Left kidney (tissue), 2 donors: ENCODE measurements around the gene HOXA9. TPM values are rescaled to one million over a fixed set of nuclear protein-coding genes. Genes with fewer than 3 reads are reported as not detected.

Experiments used
- DNase-seq: peaks from one replicate; pipeline ENCODE4 v3.0.0-alpha.2; 2013
- polyA plus RNA-seq: library from polyadenylated mRNA; unstranded; fragments of 120-200 nt; gene quantifications from one replicate; pipeline ENCODE4 v1.2.1, GENCODE V29; 2013; ENCODE audit not compliant: insufficient read length

The HOXA9 gene
- polyA plus RNA-seq, 1 donor, result 124 TPM

DNA sequence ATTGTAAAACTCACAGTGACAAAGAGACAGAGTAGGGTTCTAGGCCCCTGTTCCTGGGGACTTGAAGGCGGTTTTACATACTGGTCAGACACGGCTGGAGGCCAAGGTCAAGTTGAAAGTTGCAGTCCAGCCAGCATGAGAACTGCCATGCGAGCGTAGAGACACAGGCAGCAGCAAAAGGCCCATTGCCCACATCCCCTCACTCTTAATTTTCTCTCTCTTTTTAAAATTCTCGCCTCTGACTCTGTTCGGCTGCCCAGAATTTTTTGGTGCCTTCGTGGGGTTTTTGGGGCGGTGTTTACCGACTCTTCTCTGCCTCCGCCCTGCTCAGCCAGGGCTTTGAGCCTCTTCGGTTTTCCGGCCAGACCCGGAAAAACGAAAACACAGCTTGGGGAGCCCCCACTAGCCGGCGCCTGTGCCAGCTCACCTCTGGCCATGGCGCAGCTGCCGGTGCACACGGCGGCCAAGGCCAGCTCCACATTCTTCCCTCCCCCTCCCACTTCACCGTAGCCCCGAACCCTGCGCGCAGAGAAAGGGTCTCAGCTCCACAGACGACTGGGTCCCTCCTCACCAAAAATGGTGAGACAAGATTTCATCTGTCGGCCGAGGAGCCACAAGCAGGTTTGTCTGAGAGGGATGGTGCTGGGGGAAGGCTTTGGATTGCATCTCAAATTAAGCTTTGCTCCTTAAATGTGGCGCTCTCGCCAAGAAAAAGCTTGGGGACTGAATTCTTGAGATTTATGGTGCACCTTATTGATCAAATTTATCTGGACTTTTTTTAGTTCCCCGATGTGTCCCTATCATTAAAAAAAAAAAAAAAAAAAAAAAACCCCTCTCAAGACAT, 36.9 kb upstream of the HOXA9 start:
- DNase-seq, result peak; percentile 22

DNA sequence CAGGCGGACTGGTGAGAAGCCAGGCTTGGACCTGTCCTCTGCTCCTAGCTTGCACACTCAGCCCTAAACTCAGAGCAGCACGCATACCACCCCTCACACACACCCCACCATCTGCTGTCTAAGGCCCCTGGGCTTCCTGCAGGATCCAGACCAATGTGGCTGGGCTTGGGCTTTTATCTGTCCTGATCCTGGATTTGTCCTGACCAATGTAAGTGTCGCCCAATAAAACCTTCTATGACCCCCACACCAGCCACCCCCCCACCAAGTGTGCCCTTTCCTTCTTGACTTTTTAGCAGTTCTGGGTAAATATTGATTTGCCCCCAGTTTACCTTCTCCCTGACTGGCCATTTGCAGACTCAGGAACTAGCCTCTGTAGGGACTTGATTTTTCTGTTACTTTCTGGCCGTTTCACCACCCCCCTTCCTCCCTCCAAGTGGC, 36.3 kb upstream of the HOXA9 start:
- DNase-seq, result no peak

DNA sequence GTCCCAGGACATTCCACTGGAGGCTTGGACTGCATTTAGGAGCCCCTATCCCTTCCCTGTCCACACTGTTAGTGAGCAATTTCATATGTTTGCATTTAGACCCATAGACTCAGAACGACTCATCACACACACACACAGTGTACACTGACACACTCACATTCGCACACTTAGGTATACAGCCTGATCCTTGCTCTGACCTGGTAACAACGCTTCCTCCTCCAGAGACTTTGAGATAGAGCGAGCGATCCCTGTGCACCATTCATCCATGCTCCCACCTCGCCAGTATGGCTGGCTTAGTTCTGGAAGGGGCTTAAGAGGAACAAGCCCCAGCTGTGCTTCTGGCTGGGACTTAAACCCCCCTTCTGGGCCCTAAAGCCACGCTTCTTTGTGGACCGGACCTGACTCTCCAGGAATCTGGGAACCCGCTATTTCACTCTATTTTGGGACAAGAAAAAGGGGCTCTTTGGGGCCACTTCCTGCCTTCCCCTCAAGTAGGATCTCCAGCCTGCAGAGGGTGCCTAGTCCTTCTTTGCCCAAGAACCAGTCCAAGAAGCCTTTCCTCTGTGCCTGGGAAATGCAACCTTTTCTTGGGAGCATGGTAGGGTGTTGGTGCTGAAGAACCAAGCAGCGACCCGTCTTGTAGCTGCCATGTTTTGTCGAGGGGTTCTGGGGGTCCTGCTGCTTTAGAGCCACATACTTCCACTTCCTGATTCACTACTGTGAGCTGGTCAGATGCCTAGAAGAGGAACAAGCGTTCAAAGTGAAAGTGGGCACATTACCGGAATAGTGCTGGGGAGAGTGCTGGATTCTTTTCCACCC, 35.6 kb upstream of the HOXA9 start:
- DNase-seq, result no peak

DNA sequence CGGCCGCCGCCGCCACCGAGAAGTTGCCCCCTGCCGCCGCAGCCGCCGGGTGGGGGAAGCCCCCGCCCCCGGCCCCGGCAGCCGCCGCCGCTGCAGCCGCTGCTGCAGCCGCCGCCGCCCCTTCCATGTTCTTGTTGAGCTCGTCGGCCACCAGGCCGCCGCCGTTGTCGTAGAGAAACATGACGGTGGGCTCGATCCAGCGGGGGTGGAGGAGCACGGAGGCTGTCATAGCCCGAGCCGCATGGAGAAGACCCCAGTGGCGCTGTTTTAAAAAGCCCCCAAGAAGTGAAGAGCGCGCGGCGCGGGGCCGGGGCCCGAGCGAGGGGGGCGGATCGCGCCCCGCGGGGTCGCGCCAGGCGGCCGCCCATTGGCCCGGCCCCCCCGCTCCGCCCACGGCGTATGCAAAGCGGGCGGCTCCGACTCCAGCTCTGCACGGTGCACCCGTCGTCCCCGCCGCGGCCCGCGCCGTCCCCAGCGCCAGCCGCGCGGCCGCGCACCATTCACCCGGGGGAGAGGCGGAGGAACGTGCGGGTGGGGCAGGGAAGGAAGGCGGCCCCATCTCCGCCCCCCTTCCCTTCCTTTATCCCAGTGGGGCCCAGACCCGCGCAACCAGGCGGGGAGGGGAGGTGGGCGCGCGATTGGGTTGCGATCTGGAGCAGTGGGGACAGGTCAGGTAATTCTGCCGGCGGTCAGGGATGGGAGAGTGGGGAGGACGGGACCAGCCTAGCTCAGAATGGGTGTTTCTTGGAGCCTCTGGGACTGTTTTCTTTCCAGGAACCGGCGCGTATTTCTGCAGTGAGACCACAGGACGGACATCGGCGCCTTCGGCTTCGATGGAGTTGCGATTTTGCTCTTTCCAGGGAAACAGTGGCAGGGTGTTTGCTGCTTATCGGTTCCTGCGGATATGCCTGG, 34.8 kb upstream of the HOXA9 start, which contains the start of gene HOXA13:
HOXA13 (minus strand) TSS at position 243 of the 912 bp plus-strand sequence; CDS start at position 229, 14 bp downstream.
- peak; percentile 30 for DNase-seq

DNA sequence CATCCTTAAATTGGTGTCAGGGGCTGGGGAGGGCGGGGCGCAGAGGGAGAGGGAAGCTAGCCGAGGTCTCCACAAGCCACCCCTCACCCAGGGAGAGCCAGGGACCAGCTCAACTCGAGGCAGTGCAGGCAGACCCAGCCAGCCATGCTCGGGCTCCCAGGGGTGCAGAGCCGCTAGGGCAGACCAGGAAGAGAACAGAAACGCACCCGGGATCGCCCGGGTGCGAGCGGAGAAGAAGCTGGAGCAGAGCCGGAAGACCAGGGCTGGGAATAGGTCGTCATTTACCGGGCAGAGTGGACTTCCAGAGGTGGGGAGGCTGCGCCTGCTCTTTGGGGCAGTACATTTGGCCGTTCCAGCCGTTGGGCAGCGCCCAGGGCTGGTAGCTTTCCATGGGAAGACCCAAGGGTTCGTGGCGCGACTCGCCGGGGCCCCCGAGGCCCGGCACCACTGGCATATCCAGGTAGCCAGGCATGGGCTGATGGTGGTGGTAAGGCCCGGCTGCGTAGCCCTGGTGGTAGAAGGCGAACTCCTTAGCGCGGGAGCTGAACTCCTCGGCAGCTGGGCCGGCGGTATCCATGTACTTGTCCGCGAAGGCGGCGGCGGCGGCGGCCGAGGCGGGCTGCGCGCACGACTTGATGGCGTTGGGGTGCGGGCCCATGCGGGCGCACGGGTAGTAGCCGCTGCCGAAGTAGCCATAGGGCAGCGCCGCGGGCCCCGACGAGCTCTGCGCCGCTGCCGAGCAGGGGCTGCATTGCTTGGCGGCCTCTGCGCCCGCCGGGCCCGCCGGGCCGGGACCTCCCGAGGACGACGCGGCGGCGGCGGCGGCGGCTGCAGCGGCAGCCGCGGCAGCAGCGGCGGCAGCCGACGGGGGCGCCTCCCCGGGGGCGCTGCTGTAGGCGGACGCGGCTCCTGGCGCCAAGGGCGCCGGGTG, 33.8 kb upstream of the HOXA9 start:
- peak; percentile 28 for DNase-seq

DNA sequence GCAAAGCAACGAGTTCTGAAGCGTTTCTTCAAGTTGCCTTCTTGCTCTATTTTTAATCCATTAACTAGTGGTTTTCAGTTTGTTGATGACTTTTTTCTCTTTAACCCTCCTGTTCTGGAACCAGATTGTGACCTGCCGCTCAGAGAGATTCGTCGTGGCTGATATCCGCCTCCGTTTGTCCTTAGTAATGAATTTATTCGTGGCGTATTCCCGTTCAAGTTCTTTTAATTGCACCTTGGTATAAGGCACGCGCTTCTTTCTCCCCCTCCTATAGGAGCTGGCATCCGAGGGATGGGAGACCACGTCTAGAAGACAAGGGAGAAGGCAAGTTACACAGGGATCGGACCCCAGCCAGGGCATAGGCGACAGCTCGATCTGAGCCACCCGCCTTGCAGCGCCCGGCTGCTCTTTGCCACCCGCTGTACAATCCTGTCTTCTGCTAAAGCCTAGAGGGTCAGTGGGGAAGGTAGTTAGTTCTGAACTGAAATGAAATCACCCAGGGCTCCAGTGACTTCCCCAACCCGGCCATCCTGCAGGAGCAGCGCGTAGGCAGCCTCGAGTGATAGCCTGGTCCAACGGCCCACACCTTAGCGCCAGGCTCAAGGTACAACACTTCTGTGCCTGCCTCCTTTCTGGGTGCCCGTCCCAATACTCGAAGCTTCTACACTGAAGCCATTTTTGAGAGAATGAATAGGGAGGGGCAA, 33.0 kb upstream of the HOXA9 start:
- DNase-seq, result peak; percentile 18

DNA sequence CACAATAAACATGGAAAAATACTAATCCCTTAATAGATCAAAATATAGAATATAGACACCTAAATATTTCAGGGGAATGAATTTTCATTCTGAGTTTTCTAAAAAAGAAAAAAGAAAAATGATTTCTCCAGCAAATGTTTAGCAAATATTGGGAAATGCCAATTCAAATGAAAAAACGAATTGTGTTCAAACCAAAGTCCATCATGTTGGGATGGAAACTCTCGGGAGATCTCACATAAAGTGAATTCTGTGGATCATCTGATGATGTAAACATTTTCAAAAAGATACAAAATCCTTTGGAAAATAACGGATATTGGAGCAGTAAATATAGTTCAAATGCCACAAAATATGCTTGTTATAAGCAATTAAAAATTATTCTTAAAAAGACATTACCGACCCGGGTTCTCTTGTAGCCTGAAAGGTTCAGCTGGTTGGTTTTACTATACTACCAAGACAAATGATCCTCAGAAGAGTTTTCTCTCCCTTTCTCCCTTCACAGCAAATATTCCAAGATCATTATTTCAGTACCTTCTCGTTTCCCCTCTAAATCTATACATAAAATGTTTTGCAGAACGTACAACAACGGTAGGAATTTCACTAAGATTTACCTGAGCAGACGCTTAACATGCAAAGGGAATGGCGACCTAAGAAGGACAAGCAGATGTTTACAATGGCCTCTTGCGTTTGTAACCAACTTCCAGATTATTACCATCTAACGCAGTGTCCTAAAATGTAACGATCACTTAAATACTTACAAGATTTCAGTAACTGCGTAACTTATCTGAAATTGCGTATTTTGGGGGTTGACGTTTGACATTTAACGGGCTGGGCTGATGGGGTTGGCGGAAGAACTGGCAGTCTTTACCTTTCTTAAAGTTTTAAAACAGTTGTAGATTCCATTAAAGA, 32.1 kb upstream of the HOXA9 start:
- peak; percentile 33 for DNase-seq

DNA sequence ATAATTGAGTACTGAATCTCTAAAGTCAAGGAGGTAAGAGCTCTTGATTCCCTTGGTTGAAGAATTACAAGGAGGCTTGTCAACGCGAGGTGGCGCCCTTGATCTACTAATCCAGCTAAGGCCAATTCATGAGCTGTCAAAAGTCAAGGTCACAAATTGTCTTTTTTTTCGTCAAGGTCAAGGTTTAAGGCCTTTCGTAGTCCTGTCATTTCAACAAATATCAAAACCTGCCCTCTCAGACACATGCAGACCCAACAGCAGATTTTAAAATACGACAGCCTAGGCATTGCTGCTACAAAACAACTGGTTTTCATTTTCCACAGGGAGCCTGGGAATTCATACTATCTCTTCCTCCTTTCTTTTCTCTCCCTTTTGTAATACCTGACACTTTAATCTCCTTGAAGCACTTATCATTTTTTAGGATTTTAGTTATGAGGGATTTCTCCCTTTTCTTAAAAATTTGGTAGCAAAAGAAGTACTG, 31.0 kb upstream of the HOXA9 start:
- DNase-seq, result peak; percentile 85

DNA sequence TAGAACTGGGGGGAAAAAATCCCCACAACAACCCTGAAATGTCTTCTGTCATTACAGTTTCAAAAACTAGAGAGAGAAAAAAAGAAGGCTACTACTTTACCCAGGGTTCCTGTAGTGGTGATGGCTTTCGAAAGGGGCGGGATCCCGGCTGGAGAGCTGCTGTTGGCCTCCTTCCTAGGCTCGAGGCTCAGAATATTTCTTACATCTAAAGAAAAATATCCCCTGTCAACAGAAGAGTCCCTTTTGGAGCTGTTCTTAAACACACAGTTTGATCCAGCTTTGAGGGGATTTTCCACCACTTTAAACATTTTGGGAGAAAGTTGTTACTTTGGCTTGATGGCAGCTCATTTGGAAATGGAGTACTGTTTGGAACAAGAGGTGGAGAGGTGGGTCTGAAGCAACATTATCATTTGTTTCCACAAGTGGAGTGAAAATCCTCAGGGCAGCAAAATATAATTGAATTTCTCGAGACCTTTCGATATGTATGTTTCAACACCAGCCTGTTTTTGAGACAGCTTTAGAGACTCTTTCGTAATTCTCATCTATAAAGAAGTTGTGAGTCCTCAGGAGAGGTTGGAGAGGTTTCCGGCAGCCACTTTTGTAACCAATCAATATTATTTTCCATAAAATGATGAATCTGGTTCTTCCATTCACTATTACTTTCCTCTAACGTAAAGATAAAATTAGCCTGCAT, 29.5 kb upstream of the HOXA9 start:
- DNase-seq, result peak; percentile 12

DNA sequence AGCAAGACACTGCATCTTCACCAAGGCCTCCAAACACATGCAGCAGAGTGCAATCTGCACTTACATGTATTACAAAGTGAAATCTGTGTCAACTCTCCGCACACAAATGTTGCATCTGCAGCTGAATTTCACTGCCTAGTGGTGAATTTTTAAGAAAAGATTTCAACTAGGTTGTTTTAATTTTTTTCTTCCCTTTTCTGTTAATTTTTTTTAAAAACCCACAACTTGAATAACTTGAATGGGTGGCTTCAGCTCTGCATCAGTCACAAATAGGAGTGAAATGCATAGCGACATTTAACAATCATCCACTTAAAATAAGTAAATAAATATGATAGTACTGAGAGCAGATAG, 28.6 kb upstream of the HOXA9 start:
- no peak for DNase-seq

DNA sequence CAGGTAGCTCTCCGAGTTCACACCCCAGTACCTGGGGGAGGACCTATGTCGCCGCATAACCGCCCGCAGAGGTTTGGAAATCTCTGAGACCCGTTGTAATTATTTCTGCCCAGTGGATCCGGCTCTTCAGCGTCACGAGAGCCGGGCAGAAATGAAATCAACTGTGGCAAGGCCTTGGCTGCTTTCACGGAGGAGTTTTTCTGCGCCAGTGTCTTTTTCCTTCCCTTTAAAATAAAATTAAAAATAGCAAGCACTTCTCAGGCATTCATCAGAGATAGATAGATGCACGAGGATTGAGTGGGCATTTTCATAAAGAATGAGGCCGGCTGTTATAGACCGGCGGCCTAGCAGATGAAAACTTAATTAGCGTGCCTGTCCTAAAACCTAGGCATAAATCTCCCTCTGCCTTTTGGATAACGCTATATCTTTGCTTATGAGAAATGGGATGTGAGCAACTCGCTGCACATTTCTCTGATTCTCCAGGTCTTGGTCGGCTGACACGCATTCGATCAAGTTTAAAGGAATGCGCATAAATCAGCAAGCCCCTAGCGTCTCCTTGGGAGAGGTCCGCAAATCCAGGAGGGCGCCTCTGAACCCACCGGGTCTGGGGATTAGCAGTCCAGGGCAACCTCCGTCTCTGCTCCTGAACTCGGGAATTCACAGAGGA, 28.1 kb upstream of the HOXA9 start:
- no peak for DNase-seq

DNA sequence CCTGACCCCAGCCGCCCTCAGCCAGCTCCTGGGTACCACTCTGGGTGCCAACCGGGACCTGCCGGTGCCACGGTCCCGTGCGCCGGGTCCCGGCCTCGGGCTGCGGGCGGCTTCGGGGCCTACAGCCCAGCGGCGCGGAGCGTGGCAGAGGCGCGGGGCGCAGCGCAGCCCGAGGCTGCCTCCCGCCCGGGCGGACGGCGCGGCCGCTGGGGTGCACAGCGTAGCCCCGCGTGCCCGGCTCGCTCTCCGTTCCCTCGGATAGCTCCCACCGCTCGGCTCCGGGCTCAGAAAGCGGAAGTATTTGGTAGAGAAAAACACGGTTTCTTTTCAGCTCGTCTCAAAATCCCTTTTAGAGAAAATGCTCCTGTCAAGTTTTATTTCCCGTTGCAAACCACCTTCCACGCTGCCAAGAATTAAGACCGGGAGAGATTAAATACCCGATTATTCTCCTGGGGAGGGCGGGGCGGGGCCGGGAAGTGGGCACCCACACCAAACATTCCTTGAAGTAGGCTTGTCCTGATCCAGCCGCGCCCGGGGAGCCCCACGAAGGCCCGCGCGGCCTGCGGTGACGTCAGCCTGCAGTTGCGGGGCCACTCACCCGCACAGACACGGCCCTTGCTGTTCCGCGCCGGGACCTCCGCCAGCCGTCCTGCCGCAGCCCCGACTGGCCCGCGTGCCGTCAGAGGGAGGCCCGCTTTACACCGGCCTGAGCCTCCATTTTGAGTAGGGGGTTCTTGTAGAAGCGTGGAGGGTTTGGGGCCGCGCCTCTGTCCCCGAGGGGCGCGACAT, 27.4 kb upstream of the HOXA9 start:
- no peak for DNase-seq

DNA sequence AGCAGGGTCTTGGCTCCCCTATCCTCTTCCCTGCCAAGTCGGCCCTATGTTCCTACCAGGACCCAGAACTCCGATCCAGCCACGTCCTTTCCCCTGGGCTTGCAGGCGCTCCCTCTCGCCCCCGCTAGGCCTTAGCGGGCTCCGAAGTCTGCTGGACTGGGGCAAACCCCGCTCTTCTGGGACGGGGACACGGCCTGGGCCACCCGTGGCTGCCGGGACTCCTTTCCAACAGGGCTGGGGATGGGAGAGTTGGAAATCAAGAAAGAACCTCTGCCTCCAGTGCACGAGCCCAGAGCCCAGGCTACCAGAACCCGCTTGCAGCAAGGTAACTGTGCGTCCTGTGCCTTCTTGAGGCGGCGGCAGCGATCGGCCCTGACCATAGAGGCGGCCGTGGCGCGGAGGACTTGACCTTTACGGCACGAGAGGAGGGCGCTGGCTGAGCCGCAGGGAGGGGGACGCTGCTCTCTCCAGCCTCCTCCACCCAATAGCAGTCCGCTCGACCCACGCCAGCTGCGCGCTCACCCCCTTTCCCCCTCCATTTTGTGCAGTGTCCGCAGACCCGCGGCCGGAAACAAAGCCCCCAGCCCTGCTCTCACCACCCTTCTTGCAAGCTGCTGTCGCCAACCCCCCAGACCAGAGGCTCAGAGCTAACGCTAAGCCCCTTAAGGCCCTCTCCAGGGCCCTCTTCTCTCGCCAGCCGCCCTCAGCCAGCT, 26.7 kb upstream of the HOXA9 start:
- no peak for DNase-seq

DNA sequence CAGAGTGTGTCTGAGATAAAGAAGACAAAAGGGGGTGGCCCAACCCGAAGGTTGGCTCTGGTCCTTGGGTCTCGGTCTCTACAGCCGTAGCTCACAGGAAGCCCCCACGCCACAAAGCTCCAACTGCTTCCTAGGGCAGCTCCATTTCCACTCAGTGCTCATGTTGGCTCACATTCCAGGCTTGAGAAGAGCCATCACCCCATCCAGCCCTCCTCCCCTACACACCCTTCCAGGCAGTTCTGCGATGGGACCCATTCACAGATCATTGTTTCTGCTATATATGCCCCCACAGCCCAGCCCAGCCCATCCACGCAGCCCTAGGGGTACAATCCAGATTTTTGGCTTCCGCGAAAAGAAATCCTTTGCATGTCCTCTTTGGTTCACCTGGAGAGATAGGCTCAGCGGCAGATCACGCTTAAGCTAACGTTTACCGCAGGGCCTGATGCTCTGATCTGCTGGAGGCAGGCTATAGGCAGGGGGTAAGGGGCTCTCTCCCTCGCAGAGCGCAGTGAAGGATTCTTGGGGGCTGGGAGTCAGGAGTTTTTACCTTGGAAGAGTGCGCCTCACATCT, 25.9 kb upstream of the HOXA9 start:
- no peak for DNase-seq

DNA sequence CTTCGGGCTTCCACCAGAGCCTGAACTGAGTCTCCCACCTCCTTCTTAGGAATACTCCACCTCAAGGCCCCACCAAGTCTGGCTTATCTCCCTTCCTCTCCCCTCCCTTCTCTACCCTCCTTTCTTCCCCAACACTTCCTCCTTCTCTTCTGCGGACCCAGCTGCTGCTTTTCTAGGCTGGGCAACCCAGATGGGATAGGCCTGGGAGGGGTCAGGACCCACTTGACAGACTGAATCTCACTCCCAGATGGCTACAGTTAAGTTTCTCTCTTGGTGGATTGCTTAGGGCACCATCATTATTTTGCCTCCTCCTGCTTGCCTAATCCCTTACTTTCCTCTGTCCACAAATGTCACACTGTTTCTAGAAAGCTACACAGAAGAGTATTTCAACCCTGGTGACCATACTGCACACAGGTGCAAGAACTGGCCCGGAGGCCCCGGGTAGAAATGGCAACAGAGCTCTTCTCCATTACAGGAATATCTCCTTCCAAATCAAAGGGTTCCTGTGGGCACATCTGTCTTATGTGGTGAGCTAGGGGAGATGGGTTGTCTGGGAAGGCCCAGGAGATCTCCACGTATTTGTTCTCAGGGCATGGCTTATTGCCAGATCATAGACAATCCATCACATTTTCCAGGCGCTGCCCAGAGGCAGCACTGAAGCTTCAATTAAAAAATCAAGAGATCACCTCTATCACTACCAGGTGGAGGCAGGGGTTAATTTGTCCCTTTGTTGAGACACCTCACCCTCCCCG, 24.8 kb upstream of the HOXA9 start:
- no peak for DNase-seq
